HG03097 (cell line): ENCODE data around the gene MAFF.
"Not testable (repeated sequence)": the region's sequence is repeated elsewhere in the genome, so short reads cannot be mapped to it uniquely, and the experiment has no call there.

ENCODE experiments used
- ATAC-seq: cut with Tn5 transposase; IDR thresholded peaks from one replicate; pipeline ENCODE4 v1.9.1; 2021; ENCODE audit not compliant: unreplicated experiment, low FRiP score

The MAFF gene

GRCh38 chr22:38201711-38202436, at the start of gene MAFF:
MAFF (plus strand) TSS chr22:38201994; CDS start chr22:38213854, 11,860 bp downstream.
- peak; percentile 45 for ATAC-seq

DNA sequence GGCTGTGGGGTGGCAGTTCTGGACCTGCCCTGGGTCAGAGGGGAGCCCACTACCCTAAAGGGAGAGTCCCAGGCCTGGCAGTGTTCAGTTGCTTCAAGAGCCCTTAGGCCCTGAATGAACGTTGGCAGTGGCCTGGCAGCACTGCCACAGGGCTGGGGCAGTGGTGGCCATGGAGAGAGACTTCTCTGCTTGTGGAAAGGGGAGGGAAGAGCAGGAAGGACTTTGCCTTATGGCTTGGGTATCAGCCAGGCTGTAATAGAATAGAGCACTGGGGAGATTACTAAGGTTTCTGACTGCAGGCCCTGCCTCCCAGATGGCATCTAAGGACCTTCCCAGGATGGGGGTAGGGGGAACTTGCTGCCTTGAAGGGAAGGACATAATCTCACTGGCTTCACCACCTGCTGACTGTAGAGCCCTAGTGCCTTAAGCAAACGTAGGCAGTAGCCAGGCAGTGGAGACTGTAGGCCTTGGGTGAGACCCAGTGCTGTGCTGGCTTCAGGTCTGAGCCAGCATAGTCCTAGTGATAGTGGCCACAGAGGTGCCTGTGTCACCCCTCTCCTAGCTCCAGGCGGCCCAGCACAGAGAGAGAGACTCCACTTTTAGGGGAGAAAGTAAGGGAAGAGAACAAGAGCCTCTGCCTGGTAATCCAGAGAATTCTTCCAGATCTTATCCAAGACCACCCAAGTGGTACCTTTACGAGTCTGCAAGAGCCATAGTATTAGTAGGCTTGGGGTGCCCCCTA, 47.8 kb upstream of the MAFF start:
- ATAC-seq, result no peak

- not testable (repeated sequence) for ATAC-seq
Measured at GRCh38 chr22:38154563-38154915, 47.3 kb upstream of the MAFF start.

GRCh38 chr22:38155703-38156102, 46.1 kb upstream of the MAFF start:
- ATAC-seq, result no peak

DNA sequence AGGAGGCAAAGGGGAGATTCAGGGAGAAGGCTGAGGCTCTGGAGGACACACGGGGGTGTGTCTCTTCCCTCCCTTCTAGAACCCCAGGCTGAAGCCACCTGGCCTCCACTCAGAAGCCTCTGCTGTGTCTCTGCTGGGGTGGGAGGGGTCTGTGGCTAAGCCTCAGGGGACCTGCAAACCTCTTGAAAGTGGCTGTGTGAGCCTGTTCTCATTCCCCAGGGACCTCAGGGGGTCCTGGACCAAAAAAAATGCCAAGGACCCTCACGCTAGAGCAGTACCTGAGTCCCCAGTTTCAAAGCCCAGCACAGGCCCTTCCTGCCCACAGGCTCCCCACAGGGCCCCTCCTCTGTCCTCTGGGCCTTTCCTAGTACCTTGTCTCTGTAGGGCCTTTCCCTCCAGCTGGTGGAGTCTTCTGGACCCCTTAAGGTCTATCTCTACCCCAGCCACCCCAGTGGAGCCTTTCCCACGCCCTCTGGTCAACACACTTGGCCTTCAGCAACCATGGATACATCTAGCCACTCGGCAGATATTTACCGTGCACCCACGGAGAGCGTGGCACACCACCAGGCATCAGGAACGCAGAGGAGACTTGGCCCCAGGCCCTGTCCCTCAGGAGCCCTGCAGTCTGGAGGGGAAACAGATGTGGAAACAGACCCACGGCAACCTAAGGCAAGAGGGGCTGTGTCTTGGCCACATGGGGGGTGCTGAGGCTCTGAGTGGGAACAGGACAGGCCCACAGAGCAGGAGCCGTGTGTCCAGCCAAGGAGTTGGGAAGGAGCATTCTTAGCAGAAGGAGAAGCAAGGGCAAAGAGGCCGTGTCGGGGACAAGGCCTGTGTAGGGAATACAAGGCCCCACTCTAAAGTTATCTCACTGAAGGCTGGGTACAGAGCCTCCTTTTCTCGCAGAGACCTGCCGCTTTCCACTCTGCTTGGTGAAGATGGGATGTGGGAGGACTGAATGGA, 38.6 kb upstream of the MAFF start:
- no peak for ATAC-seq

DNA sequence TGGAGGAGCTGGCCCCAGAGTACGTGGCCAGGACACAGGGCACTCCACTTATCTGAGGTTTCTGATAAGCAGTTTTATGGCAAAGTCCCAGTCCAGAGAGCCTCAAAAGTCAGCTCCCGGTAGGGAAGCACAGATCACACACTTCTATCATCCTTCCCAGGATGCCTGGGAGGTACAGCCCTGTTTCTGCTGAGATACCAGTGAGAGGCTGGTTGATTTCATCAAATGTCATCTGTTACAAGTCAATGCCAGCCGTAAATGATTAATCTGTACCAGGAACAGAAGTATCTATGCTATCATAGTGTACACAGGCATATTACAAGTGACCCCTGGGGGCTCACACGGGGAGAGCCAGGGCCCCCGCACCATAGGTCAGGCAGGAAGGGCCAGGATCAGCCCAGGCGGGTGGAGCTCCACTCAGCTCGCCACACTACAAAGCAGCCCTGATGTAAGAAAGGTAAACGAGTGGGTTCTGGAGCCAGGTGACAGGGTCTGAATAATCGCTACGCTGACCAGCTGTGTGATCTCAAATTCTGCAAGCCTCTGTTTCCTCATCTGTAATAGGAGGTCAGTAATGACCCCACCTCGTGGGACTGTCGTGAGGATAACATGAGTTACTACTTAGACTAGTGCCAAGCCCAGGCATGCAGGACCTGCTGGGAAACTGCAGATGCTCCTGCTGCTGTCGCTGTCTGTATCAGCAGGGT, 37.8 kb upstream of the MAFF start:
- no peak for ATAC-seq

DNA sequence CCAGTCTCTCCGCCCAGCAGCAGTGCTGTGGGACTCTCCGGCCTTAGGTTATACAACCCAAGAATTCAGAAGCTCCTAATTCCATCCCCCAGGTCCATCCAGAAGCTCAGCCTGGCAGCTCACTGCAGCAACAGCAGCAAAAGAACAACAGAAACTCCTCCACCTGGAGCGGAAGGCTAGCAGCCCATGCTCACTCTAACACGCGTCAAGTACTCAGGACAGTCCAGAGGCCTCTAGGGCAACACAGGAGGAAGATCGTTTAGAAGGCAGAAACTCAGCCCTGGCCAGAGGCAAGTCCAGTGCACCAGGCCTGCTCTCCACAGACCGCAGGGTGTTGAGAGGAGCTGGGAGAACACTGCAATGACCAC, 37.3 kb upstream of the MAFF start:
- no peak for ATAC-seq

DNA sequence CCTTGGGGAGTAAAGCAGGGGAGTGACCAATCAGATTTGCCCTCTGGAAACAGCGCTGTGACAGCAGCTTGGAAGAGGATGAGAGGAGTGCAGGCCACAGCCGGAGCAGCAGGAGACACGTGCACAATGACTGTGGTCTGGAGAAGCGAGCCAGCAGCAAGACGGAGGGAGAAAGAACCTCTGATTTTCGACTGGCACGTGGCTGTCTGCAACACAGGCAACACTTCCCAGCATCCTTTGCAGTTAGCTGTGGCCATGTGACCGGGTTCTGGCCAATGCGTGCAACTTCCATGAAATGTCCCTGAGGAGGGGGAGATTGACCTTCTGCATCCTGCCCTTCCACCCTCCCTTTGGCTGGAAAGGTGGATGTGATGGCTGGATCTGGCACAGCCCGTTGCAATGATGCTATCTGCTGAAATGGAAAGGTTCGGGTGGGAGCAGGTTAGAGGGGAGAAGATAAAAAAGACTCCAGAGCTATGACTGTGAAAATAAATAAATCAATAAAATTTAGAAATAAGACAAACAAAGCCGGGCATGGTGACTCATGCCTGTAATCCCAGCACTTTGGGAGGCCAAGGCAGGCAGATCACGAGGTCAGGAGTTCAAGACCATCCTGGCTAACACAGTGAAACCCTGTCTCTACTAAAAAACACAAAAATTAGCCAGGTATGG, 35.7 kb upstream of the MAFF start:
- ATAC-seq, result no peak

GRCh38 chr22:38167988-38168407, 33.8 kb upstream of the MAFF start:
- ATAC-seq, result no peak

GRCh38 chr22:38169116-38169515, 32.7 kb upstream of the MAFF start:
- no peak for ATAC-seq

GRCh38 chr22:38170469-38170868, 31.3 kb upstream of the MAFF start:
- ATAC-seq, result no peak

DNA sequence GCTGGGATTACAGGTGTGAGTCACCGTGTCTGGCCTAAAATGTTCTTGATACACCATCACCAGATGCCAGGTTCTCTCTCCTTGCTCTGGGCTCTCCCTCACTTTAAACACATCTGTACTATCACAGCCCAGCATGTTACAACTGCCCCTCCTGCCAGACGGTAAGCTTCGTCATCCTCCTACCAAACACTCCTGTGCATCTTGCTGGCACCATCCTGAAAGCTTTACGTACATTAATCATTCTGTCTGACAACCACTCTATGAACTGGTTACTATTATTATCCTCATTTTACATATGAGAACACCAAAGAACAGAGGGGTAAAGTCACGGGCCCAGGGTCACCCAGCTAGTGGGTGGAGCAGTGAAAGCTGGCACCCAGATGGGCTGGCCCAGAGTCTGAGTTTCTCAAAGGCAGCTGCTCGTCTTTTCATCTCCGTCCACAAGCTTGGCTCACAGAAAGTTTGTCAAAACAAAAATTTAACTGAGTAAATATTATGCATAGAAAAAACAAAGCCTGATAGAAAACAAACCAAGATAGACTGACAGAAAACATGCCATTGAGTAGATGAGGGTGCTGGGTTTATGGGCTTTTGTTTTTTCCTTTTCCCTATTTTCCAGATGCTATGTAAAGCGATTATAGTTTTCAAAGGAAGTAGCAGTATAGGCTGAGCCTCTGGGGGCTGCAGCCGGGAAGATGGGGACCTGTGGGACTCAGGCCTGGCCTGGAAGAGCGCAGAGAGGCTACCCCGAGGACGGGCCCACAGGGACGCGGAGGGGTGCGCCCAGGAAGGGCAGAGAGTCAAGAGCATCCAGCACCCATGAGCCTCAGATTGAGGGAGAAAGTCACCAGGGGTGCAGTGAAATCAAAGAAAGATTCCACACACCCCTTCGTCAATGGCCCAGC, 29.6 kb upstream of the MAFF start:
- ATAC-seq, result no peak

DNA sequence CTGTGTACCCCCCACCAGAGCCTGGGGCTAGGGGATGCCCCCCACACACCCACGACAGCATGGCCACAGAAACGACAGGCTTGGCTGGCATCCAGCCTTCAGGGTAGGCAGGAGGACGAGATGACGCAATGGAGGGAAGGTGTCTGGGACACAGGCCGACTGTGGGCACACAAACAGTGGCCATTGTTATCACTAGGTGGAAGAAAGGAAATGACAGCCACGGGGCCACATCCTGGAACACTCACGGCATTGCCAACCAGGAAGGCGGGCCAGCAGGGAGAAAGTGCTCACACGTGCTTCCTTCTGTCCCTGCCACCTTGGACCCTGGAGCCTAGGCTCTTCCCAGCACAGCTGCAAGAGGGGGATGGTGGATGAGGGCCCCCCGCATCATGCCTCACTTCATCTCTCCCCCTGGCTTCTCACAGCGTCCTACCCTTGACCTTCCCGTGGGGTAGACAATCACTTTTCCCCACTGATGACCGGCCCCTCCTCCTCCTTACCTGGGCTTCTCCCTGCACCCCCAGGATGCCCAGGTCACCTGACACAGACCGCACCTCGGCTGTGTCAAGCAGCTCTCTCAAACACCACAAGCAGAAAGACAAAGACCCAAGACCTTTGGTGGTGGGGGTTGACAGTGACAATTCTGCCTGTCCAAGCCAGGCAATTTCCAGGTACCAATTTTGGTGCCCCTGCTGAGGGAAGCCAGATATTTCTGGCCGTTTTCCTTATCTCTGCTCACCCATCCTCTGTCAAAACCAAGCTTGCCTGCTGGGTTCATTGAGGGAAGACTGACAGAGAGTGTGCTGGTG, 28.8 kb upstream of the MAFF start:
- no peak for ATAC-seq

DNA sequence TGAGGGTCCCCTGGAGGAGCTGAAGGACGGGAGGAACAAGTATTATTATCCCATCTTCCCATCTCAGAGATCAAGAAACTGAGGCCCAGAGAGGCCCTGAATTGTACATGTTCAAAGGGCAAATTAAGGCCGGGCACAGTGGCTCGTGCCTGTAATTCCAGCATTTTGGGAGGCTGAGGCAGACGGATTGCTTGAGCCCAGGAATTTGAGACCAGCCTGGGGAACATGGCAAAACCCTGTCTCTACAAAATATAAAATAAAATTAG, 28.2 kb upstream of the MAFF start:
- no peak for ATAC-seq

GRCh38 chr22:38174626-38175025, 27.2 kb upstream of the MAFF start:
- ATAC-seq, result no peak

GRCh38 chr22:38175206-38176118, 26.3 kb upstream of the MAFF start:
- ATAC-seq, result no peak

GRCh38 chr22:38176170-38176741, 25.5 kb upstream of the MAFF start:
- ATAC-seq, result no peak
